GM18951 (cell line): ENCODE measurements around the gene IQGAP3.

ENCODE experiments used
- POLR2A ChIP-seq: IDR thresholded peaks from 4 replicates; pipeline ENCODE4 v1.6.1; 2011; ENCODE audit warnings: mild to moderate bottlenecking; ENCODE audit not compliant: insufficient read length, insufficient read depth; ENCODE audit errors: extremely low read depth
- in situ Hi-C: fragments of 300-500 bp; cut with MboI; formaldehyde crosslinking; loops from one replicate; pipeline ENCODE4 v1.12.0; 2022; ENCODE audit warnings: low sequenced_read_pairs, mixed read lengths, inconsistent platforms; ENCODE audit not compliant: unreplicated experiment

Gene IQGAP3

DNA sequence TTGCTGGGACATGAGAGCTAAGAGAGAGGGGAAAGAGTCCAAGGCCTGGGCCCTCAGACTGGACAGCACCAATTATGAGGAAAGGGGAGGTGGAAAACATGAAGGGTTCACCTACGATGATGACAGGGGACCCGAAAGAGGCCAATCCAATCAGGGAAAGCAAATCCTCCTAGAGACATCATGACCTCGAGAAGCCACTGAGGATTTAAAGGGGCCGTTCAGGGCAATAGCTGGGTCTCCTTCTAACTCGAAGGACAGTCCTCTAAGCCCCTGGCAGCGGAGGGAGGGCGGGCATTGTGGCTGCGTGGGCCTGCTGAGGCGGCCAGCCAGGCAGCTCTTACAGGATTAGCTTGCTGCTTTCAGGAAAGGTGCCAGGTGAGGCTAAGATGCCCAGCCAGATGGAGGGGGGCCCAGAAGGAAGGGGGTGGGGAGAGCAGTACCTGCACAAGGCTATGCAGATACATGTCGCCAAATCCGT lies 79.2 kb downstream of the IQGAP3 start:
- no peak for TF ChIP-seq POLR2A
- in situ Hi-C loops = no loop called here

DNA sequence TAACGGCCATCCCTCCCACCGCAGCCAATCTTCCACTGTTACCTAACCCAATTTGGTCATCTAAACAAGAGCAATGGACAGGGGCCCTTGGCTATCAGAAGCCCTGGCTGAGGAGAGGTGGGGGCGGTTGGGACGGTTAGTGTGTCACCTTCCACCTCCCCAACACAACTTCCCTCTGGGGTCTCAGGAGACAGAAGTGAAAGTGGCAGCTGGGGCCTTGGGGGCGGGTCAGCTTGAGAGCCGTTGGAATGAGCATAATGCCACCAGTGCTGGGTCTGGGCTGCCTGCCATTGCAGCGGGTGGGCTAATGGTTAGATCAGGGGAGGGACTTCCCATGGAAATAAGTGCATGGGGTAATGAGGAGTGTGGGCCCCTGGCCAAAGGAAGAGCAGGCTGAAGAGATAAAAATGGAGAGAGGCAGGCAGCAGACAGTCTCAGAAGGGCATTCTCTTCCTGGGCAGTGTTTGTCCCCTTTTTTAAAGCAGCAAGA lies 79.7 kb downstream of the IQGAP3 start:
- in situ Hi-C loops = no loop called here
- no peak for TF ChIP-seq POLR2A

DNA sequence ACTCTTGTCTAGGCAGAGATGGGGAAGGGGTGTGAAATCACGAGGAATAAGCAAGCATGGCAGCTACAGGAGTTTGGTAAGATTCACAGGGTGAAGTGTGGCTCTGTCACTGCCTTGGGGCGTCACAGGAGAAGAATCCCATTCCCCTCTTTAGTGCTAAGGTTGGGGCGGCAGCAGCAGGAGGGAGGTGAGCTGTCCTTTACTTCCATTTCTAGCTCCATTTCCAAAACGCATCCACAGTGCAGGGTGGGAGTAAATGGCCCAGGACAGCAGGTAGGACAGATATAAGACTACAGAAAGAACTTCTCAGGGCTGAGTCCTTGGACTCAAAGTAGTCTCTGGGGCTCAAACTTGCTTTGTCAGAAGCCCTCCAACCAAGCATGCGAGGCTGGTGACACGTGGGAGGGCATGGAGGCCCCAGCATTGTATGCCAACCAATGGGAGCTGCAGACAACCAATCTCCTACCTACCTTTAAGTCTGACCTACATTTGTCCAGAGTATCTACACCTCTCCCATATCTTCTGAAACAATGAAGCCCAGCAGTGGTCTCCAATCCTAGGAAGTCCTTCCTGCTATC lies 80.3 kb downstream of the IQGAP3 start:
- no peak for TF ChIP-seq POLR2A
- in situ Hi-C loops = no loop called here

DNA sequence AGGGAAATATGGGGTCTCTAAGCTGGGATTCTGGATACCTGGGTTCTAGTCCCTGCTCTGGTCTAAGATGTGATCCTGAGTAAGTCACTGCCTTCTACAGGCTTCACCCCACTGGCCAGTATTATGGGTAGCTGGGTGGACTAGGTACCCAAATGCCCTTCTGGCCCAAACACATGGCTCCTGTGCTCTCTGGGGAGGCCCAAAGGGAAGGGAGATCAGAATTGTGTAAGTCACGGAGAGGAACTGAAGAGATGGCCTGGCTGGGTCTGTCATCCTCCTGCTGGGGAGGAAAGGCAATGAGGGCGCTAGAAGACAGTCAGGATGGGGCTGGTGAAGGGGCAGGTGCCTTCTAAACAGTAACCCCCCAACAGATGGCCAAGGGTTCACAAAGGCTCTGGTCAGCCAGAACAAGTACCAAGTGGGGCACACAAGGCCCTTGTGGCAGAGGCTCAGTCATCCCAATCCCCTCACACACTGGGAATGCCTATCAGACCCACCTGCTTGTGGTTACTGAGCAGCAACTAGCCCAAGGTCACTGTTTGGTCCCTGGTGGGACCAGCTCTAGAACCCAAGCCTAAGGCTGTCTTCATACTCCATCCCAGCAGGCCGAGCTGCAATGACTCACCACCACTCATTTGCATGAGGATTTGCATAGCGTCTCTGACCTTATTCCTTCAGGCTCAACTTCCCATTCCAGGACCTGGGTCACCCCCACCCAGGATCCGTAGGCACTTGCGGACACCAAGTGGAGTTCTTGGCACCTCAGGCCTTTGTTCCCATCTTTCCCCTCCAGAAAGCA lies 81.0 kb downstream of the IQGAP3 start:
- in situ Hi-C loops = no loop called here
- peak; percentile 55 for TF ChIP-seq POLR2A

DNA sequence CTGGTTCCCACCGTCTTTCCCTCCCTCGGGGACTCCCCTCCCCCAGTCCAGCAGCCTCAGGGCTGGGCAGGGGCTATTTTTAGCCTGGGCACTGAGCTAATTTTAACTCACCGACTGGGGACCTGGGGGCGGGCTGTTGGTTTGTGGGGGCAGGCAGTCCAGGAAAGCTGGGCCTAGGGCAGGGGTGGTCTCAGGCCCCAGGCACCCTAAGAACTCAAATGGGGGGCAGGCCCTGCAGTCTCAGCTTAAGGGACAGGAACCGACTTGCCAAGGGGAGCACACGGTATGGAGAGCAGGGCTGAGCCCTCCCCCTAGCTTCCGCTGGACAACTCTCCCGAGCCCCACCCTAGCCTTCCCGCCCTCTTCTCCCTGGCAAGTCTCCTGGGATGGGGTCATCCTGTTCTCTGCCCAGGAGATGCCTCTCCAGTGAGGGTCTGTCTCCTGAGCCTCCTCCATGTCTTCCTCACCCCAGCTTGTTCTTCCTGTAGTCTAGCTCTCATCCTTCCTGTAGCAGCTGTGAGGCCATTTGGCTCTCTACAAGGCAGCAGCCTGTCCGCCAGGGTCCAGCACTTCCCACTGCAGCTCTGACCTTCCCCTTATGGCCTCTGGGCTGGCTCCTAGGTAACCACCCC lies 81.8 kb downstream of the IQGAP3 start:
- in situ Hi-C loops = no loop called here
- no peak for TF ChIP-seq POLR2A

DNA sequence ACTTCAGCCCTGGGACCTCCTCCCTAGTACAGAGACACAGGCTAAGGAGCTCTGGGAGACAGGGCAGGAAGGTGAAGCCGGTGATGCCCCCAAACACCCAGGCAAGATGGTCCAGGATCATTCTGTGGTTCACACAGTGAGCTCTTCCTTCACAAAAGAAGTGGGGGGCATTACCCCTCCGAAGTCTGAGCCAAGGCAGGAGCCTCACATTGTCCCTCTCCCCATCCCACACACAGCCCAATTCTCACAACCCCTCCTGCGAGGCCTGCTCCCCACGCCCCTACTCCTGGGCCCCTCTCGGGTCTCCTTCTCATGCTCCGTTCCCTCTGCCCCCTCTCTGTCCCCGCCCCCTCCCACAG lies 82.5 kb downstream of the IQGAP3 start:
- TF ChIP-seq POLR2A = peak; percentile 4
- in situ Hi-C loops = no loop called here

DNA sequence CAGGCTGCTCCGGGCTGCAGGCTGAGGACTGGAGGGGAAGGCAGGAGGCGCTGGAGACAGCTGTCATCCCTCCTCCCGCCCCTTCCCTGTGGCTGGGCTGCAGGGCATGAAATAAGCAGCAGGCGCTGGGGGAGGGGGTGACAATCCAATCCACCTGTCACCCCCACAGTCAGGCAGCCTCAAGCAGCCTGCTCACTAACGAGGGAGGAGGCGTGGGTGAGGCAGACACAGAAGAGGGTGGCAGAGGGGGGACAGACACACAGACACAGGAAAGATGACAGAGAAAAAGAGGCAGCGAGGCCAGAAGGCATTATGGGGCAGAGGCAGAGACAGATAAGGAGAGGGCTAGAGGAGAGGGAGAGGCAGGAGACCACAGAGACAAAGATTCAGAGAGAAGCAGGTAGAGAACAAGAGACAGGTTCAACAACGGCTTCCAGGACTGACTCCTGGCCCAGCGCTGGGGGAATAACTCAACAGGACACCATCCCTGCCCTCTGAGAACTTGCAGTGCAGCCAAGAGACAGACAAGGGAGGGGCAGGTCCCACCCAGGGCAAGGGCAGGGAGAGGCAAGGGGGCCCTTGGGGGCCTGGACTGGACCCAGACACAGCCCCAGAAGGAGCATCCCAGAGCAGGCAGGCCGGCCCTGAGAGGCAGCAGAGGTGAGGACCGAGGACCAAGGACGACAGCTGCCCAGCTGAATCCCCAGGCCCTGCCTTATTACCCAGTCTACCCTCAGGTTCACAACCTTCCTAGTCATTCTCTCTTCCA lies 83.0 kb downstream of the IQGAP3 start:
- in situ Hi-C loops = no loop called here

DNA sequence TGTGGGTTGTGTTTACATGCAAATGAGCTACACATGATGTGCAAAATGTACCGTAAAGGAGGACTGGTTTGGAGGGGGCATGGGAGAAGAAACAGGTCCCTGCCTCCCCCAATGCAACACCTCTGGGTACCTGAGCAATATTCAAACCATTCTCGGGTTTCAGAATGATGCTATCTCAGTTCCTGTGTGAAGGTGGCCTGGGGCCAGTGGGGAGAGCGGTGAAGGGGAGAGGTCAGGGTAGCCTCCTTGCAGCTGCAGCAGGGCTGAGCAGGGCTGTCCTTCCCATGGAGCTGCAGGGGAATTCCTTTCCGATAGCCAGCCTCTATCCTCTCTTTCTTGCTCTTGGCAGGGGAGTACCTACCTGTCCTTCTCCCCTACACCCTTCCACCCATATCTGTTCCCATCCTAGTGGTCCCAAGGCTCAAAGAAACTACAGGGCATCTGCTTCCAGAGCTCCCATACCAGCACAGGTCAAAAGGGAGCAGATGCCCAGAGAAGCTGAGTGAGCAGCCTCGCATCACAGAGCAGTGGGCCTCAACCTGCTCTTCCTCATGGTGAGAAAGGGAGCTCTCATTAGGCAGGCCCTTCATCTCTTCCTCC lies 83.7 kb downstream of the IQGAP3 start:
- in situ Hi-C loops = no loop called here
- no peak for TF ChIP-seq POLR2A

More for the DNA sequence above, 83.0 kb downstream of the IQGAP3 start:
- TF ChIP-seq POLR2A = peak; percentile 45

DNA sequence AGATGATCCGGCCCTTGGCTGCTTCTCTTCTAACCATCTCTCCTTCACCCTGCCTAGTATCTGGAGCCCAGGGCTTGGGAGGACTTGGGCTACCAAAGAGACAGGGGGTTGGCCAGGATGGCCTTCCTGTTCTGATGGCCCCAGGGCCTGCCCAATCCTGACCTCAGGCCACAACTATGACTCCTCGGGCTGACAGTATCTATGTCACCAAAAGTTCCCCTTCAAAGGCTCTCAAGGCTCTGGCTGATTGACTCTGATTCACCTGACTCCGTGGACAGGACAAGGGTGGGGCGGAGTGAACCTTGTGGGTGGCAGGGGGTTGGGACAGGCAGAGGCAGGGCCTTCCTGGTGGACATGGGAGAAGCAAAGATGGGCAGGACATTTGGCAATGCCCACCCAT lies 84.5 kb downstream of the IQGAP3 start:
- in situ Hi-C loops = no loop called here
- TF ChIP-seq POLR2A = no peak

DNA sequence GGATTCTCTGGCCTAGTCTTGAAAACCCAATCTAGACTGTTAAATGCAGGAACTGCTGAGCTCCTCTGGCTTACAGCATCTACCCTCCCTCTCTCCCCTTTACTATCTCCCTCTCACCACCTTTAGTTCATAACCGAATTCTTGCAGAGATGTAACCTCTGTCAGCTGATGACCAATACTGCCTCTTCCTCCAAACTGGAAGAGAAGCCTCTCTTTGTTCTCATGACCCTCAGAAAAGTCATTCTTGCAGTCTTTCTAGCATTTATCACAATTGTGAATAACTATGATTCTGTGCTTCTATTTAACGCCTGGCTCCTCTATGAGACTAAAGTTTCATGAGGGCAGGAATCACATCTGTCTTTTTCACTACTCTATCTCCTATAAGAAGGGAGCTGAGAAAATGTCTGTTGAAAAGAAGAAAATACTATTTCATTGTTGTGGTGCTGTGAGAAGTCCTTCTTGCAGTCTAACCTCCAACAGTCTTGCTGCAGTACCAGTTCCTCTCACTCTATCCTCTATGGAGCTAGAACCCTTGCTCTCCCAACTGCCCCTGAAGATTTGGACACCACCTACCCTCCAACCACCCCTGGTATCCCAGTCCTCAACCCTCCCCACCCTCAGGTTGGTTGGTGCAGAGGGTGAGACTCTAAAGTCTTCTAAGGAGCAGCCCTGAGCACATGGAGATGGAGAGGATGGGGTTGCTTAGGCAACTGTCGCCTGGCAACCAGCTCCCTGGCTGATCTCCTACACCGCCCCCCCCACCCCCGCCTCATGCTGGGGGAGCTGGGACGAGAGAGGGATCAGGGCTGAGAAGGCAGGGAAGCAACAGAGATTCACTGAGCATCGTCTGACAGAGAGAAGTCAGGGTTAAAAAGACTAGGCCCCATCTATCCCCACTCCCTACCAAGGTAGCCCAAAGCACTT lies 85.7 kb downstream of the IQGAP3 start:
- in situ Hi-C loops = no loop called here
- TF ChIP-seq POLR2A = no peak

DNA sequence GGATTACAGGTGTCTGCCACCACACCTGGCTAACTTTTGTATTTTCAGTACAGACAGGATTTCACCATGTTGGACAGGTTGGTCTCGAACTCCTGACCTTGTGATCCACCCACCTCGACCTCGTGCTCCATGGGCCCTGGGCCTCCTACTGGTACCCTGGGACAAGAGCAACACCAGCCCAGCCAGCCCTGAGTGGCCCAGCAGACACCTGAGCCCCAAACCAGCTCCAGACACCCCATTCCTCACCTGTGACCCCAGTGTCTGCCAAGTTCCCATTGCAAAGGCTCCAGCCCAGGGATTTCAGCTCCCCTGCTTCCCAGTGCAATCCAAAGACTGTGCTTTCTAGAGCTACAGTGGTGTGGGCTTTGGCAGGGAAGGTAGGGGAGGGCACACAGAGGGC lies 86.4 kb downstream of the IQGAP3 start:
- in situ Hi-C loops = no loop called here
- TF ChIP-seq POLR2A = no peak
